Bronchus fibroblast of lung (primary cell): Measurements from ENCODE around the gene MBD1. TPM values are rescaled to one million over a fixed set of nuclear protein-coding genes. Genes with fewer than 3 reads are reported as not detected.

ENCODE experiments used
- total RNA-seq: library from RNA; depleted of rRNA; stranded (reverse); fragments of >200 nt; gene quantifications from 2 replicates; pipeline ENCODE4 v1.2.3, GENCODE V29; 2015

MBD1 gene
- total RNA-seq = 56.5 and 58.9 TPM in 2 replicates

GRCh38 chr18:50281295-50281971 is at the start of gene MBD1:
TSS of gene MBD1 (minus strand) at chr18:50281523. CDS start at chr18:50279992, 1,531 bp downstream.

GRCh38 chr18:50287441-50288347 is 6.4 kb upstream of the MBD1 start, which contains the start of gene CXXC1:
TSS of gene CXXC1 (minus strand) at chr18:50287692. CDS start at chr18:50287589, 103 bp downstream.

DNA sequence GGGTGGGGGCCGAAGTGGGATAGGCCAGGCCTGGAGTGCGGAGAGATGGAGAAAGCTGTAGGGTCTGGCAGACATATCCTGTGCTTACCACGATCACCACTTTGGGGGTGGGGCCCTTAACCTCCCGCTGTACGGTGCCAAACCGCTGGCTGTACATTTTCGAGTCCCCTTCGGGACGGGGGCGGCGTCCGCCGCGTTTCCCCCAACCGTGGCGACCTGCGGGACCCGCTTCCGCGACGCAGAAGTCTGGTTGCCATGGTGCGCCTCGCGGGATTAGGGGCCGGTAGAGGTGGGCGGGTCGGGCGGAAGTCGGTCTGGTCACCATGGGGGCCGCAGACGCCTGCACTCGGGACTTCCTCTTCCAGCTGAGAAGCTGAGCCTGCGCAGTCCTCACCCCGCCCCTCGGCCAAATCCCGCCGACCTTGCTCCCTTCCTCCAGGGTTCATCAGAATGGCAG is 15.0 kb downstream of the MBD1 start, which contains the start of gene CFAP53:
Gene CFAP53 (minus strand): TSS at position 248 of the 457 bp plus-strand sequence. CDS start 91 bp downstream, at position 157.

Other genes with a start within 250 kb of the MBD1 start
- under 0.01 and 0.17 TPM in 2 replicates for gene MYO5B, start 86.4 kb downstream of the MBD1 start, total RNA-seq
- under 0.01 and 0.34 TPM in 2 replicates for gene CFAP53, start 15.0 kb downstream of the MBD1 start, total RNA-seq
- gene CXXC1, start 6.2 kb upstream of the MBD1 start, total RNA-seq = 43.6 and 46.9 TPM in 2 replicates
- 28.5 and 32.6 TPM in 2 replicates for gene SKA1, start 93.5 kb upstream of the MBD1 start, total RNA-seq